ENCODE results near the gene ALOX12. TPM values are rescaled to one million over a fixed set of nuclear protein-coding genes. Genes with fewer than 3 reads are reported as not detected.
"Not testable (repeated sequence)": the region's sequence is repeated elsewhere in the genome, so short reads cannot be mapped to it uniquely, and the experiment has no call there.

The ALOX12 gene
- total RNA-seq (not detected), polyA plus RNA-seq (under 1 TPM in 1 of 3 donors, not detected in 2; 0.03 TPM)
- long read RNA-seq, donor 1: 0 reads
- long read RNA-seq, donor 2, partial matches to known transcripts: 0 of 1 reads
- long read RNA-seq, donor 2, other reads (novel, unspliced or antisense): 1 of 1 reads

GRCh38 chr17:6995500-6996255 is at the start of gene ALOX12:
Gene ALOX12, plus strand, starts transcription at chr17:6996049. Its CDS starts 69 bp downstream, at chr17:6996118.
- DNase-seq: peak in 1 of 2 donors; percentile 33
- TF ChIP-seq CTCF (IDR thresholded peaks at IDR 0.05): no peak
- WGBS, 3 donors: 14 to 22% (median 21%) methylated on average over 51 to 64 of the region's 64 CpGs
- intact Hi-C loops (cut with DNase I): no loop called here
- H3K27ac ChIP-seq: no peak within 1 kb of the TSS
- no peaks in the 10 kb centered on the region for H3K4me1 ChIP-seq
- peak in 2 of 4 donors; percentile 40 to 41 for ATAC-seq
- H3K9me3 ChIP-seq: no peaks in the 10 kb centered on the region
- H3K27me3 ChIP-seq (ENCODE audit: insufficient read depth in 3 of 3, low read length in 2 of 3): peaks cover 0 to 4% (median 0%) of the 10 kb centered on the region in 3 donors
- peaks cover 0 to 21% of the 10 kb centered on the region in 2 donors for H3K36me3 ChIP-seq (ENCODE audit: insufficient read depth in 1 of 2, low read depth in 1 of 2)
- peak within 1 kb of the TSS; percentile 49 for H3K4me3 ChIP-seq

GRCh38 chr17:6947745-6948144 is 48.1 kb upstream of the ALOX12 start:
- 83 to 93% (median 85%) methylated on average over 2 of the region's 2 CpGs for WGBS, 3 donors

GRCh38 chr17:6948562-6948961 is 47.3 kb upstream of the ALOX12 start:
- no peak for ATAC-seq
- no peaks in the 10 kb centered on the region for H3K4me1 ChIP-seq
- H3K27ac ChIP-seq: no peak overlapping the region
- H3K9me3 ChIP-seq: no peaks in the 10 kb centered on the region
- H3K36me3 ChIP-seq (ENCODE audit: insufficient read depth in 1 of 2, low read depth in 1 of 2): no peaks in the 10 kb centered on the region
- intact Hi-C loops (cut with DNase I): no loop called here
- DNase-seq: no peak
- no peaks in the 10 kb centered on the region for H3K27me3 ChIP-seq (ENCODE audit: insufficient read depth in 3 of 3, low read length in 2 of 3)
- WGBS, 3 donors: 34 to 43% (median 41%) methylated on average over 5 of the region's 5 CpGs
- TF ChIP-seq CTCF (IDR thresholded peaks at IDR 0.05): no peak
- no peak overlapping the region for H3K4me3 ChIP-seq

More at GRCh38 chr17:6947745-6948144, 48.1 kb upstream of the ALOX12 start:
- DNase-seq: no peak
- Histone ChIP-seq H3K27me3 (ENCODE audit: insufficient read depth in 3 of 3, low read length in 2 of 3) (no peaks in the 10 kb centered on the region), H3K9me3 (no peaks in the 10 kb centered on the region), H3K36me3 (ENCODE audit: insufficient read depth in 1 of 2, low read depth in 1 of 2) (no peaks in the 10 kb centered on the region), H3K4me3 (no peak overlapping the region), H3K27ac (no peak overlapping the region), H3K4me1 (no peaks in the 10 kb centered on the region)
- TF ChIP-seq CTCF (IDR thresholded peaks at IDR 0.05): no peak
- intact Hi-C loops (cut with DNase I): no loop called here
- ATAC-seq: no peak

GRCh38 chr17:6948976-6949375 is 46.9 kb upstream of the ALOX12 start:
- ATAC-seq (no peak), DNase-seq (no peak)
- Histone ChIP-seq H3K4me1 (no peaks in the 10 kb centered on the region), H3K4me3 (no peak overlapping the region), H3K27me3 (ENCODE audit: insufficient read depth in 3 of 3, low read length in 2 of 3) (no peaks in the 10 kb centered on the region), H3K36me3 (ENCODE audit: insufficient read depth in 1 of 2, low read depth in 1 of 2) (no peaks in the 10 kb centered on the region), H3K27ac (no peak overlapping the region), H3K9me3 (no peaks in the 10 kb centered on the region)
- 57 to 76% (median 66%) methylated on average over 3 of the region's 3 CpGs for WGBS, 3 donors
- TF ChIP-seq CTCF (IDR thresholded peaks at IDR 0.05): no peak
- intact Hi-C loops (cut with DNase I): no loop called here

GRCh38 chr17:6950938-6951337 is 44.9 kb upstream of the ALOX12 start:
- H3K27ac ChIP-seq; ATAC-seq; H3K4me1 ChIP-seq; H3K36me3 ChIP-seq (ENCODE audit: insufficient read depth in 1 of 2, low read depth in 1 of 2); H3K4me3 ChIP-seq; DNase-seq; H3K9me3 ChIP-seq; intact Hi-C loops (cut with DNase I); H3K27me3 ChIP-seq (ENCODE audit: insufficient read depth in 3 of 3, low read length in 2 of 3): not testable (repeated sequence)
- 93 to 97% (median 95%) methylated on average over 2 of the region's 2 CpGs for WGBS, 3 donors

All from psoas muscle (tissue), 8 donors.